Globus pallidus (tissue), 1 donor: Measurements from ENCODE around the gene PPIP5K2.
A peak's percentile ranks its signal among the peaks of the same experiment; 100 is the strongest.
"Not testable (repeated sequence)": the region's sequence is repeated elsewhere in the genome, so short reads cannot be mapped to it uniquely, and the experiment has no call there.

ENCODE experiments used
- DNase-seq: peaks from one replicate; pipeline ENCODE4 v3.0.0-alpha.2; 2015; ENCODE audit warnings: low spot score

PPIP5K2 gene

DNA sequence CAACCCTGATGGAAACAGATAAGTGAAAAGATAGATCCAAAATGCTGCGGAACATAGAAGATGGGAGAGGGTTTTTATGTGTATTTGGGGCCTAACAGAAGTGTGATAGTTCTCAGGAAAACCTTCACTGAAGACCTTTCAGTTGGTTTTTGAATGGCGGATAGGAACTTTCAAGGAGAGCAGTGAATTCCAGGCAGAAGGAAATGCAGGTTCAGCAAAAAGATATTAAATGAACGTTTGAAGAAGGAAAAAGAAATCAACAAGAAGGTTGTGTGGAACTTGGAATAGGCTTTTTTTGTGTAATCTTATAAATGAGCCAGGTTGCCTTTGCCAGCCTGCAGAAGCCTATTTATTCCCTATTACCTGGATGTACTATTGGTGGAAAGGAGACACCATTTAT lies 2.1 kb downstream of the PPIP5K2 start:
- no peak for DNase-seq

- no peak for DNase-seq
These were observed 6.5 kb downstream of the PPIP5K2 start for GRCh38 chr5:103126557-103126956.

DNA sequence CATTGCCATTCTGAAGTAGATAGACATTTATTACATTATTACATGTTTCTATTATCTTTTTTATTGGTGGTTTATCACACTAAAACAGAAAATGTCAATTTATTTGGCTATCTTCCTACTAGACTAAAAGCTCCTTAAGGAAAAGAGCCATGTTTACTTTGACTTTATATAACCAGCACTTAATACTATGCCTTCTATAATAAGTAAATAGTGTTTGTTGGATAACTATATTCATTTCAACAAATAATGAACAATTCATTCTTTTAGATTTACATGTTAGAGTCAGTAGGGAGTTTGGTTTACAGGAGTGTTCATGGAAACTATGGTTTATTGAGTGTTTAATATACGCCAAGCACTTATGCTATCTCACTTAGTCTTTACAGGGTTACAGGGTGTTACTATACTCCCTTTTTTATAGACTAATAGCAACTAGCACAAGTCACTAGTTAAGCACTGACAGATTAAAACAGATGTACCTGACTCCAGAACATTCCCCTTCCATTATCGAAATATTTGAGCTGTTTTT lies 7.3 kb downstream of the PPIP5K2 start:
- no peak for DNase-seq

DNA sequence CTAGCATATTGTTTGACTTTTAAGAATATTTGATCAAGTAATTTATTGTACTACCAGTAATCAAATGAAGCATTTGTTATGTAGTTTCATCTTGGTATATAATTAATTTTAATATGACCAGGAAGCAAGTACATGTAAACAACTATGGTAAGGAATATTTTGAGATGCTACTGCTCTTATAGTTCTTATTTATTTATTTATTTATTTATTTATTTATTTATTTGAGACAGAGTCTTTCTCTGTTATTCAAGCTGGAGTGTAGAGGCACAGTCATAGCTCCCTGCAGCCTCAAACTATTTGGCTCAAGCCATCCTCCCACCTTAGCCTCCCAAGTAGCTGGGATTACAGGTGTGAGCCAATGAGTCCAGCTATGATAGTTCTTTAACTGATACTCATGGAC lies 8.1 kb downstream of the PPIP5K2 start:
- no peak for DNase-seq

DNA sequence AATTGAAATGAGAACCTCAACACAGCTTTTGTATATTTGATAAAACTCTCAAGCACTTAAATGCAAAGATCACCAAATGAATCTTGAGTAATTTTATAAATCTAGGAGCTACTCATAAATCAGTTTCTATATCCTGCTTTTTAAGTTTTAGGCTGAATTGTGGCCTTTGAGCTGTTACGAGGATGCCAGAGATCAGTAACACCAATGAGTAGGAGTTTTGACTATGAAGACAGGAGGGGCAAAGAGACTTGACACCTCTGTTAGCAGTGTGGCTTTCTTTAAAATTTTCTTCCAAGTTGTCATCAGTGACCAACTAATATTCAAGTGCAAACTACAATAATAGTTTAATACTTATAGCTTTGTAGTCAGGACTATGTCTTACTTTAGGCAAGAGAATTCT lies 12.6 kb downstream of the PPIP5K2 start:
- no peak for DNase-seq

GRCh38 chr5:103133231-103133630 lies 13.1 kb downstream of the PPIP5K2 start:
- DNase-seq: no peak

DNA sequence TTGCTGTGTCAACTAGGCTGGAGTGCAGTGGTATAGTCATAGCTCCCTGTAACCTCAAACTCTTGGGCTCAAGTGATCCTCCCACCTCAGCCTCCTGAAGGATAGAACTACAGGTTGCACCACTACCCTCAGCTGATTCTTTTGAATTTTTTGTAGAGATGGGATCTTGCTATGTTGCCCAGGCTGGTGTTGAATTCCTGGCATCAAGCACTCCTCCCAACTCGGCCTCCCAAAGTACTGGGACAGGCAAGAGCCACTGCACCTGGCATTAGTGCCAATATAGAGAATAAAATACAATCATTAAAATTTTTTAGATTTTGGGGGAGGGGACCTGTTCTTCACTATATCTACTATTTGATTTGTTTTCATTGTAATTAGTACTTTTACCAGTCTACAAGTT lies 15.4 kb downstream of the PPIP5K2 start:
- no peak for DNase-seq

- DNase-seq: no peak
These were observed 18.1 kb downstream of the PPIP5K2 start for GRCh38 chr5:103138202-103138690.

GRCh38 chr5:103139264-103139865 lies 19.3 kb downstream of the PPIP5K2 start:
- DNase-seq: peak; percentile 73

DNA sequence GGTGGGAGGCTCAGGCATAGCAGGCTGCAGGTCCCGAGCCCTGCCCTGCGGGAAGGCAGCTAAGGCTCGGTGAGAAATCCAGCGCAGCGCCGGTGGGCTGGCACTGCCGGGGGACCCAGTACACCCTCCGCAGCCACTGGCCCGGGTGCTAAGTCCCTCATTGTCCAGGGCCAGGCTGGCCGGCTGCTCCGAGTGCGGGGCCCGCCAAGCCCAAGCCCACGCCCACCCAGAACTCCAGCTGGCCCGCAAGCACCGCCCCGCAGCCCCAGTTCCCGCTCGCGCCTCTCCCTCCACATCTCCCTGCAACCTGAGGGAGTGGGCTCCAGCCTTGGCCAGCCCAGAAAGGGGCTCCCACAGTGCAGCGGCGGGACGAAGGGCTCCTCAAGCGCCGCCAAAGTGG lies 22.0 kb downstream of the PPIP5K2 start:
- not testable (repeated sequence) for DNase-seq

GRCh38 chr5:103145196-103145595 lies 25.1 kb downstream of the PPIP5K2 start:
- DNase-seq: no peak

DNA sequence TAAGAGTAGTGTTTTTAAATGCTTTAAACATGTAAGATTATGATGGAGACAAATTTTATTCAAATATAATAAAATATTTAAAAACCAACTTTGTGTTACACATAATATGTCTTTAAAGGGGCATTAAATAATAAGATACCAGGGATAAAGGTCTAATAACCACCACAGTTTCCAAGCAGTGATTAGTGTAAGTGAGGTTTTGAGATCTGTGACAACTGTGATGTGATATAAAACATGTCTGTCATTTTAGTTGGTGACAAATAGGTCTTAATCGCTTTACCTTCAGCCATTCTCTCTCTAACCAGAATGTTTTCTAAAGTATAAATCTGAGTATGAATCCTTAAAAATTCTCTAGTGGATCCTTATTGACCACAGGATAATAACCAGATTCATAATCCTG lies 28.1 kb downstream of the PPIP5K2 start:
- no peak for DNase-seq

DNA sequence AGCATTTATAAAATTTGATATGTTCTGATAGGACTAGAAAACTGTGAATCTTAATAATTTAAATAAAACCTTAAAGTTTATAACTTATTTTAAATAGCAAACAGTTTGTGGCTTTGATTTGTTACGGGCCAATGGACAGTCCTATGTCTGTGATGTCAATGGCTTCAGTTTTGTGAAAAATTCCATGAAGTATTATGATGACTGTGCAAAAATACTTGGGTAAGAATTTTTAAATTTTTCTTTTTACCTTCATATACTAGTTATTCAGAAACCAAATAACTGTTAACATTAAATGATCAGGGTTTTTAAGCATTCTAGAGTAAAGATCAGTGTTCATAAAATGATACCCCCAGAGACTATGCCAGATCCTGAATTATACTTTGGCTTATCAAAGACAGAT lies 31.1 kb downstream of the PPIP5K2 start:
- DNase-seq: no peak

DNA sequence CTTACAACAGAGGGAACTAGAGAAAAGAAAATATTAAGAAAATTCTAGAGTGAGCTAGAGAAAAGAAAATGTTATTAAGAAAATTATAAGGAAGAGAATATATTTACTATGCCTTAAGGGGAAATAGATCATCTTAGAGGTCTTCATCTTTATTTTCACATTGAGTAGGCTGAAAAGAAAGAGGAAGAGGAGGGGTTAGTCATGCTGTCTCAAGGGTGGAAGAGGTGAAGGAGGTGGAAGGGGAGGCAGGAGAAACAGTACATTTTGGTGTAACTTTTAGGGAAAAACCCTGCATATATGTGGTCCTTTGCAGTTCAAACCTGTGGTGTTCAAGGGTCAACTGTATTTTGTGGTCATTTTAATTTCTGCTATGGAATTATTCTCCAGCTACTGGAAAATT lies 46.6 kb downstream of the PPIP5K2 start:
- no peak for DNase-seq

DNA sequence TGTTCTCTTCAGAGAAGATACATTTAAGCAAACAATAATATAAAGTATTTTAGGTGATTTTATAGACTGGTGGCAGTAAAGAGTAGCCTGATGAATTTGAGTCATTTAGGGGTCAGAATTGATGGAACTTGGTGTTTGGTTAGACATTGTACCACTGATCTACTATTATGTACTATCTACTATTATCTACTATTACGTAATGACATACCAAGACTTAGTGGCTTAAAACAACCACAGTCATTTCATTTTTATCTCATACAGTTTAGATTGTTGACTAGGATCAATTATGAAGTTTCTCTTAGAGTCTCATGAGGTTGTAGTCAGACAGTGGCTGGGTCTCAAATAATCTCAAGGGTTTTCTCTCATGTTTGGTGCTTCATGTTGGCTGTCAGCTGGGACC lies 54.0 kb downstream of the PPIP5K2 start:
- no peak for DNase-seq

DNA sequence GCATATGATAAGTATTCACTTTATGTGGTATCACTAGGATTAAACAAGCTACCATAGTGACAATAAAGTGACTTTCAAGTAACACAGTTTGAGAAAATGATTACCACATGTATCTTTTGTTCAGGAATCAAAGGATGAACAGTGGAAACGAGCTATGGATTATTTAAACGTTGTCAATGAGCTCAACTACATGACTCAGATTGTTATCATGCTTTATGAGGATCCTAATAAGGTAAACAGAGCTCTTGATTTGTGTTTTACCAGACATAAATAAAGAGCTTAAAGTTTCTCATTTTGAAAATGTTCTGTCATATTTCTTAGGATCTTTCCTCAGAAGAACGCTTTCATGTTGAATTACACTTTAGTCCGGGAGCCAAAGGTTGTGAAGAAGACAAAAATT lies 57.4 kb downstream of the PPIP5K2 start:
- no peak for DNase-seq

GRCh38 chr5:103178167-103178566 lies 58.1 kb downstream of the PPIP5K2 start:
- no peak for DNase-seq

DNA sequence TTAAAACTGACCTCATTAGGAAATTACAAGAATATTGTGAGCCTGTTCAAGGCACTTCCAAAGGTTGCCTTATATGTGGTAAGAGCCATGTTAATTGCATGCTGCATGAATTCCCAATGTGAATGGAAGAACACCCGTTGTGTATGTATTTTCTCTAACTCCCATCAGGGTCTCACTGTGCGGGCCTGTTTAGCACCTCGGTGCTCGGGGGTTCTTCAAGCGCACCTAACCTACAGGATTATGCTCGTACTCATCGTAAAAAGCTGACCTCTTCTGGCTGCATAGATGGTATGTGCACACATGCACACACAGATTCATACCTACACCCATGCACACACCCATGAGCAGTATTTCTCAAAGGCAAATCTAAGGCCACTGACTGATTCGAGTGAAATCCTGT lies 66.1 kb downstream of the PPIP5K2 start:
- DNase-seq: no peak

GRCh38 chr5:103188436-103188835 lies 68.3 kb downstream of the PPIP5K2 start:
- no peak for DNase-seq

DNA sequence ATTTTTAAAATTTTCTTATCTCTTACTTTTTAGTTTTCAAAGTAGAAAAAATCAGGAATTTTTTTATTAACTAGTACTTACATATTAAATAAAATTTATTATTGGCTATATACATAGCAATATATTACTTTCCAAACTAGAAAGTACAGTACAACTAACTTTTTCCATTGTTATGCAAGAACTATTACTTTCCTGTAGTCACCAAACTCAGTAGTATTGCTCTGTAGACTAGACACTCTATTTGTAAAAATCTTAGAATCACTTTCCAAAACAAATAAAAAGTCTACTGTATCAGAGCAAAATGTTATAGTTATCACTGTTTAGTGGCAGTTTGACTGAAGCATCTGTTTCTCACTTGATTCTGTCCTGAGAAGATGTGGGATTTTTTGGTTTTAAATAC lies 83.1 kb downstream of the PPIP5K2 start:
- DNase-seq: no peak

DNA sequence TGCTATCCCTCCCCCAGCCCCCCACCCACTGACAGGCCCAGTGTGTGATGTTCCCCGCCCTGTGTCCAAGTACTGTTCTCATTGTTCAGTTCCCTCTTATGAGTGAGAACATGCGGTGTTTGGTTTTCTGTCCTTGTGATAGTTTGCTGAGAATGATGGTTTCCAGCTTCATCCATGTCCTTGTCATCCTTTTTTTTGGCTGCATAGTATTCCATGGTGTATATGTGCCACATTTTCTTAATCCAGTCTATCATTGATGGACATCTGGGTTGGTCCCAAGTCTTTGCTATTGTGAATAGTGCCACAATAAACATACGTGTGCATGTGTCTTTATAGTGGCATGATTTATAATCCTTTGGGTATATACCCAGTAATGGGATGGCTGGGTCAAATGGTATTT lies 84.9 kb downstream of the PPIP5K2 start:
- DNase-seq: not testable (repeated sequence)

- DNase-seq: no peak
These were observed 86.0 kb downstream of the PPIP5K2 start for GRCh38 chr5:103205991-103206700.

- DNase-seq: no peak
These were observed 86.9 kb downstream of the PPIP5K2 start for GRCh38 chr5:103207011-103207410.

DNA sequence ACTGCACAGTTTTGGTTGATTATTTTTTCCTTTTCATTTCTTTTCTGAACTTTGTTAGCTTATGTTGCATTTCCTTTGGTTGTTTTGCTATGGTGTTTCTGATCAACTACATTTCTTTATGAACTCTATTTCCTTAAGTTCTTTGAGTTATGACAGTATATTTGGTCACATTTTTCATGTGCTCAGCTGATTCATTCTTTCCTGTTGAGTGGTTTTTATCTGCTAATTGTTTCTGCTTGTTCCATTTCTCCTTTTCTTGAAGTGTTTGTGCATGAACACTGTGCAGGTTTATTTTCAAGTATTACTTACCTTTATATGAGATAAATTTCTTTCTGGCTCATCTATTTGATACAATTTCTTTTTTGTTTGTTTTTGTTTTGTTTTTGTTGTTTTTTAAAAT lies 87.6 kb downstream of the PPIP5K2 start:
- DNase-seq: no peak
